ENCODE data around the gene LRRC17.

DNA sequence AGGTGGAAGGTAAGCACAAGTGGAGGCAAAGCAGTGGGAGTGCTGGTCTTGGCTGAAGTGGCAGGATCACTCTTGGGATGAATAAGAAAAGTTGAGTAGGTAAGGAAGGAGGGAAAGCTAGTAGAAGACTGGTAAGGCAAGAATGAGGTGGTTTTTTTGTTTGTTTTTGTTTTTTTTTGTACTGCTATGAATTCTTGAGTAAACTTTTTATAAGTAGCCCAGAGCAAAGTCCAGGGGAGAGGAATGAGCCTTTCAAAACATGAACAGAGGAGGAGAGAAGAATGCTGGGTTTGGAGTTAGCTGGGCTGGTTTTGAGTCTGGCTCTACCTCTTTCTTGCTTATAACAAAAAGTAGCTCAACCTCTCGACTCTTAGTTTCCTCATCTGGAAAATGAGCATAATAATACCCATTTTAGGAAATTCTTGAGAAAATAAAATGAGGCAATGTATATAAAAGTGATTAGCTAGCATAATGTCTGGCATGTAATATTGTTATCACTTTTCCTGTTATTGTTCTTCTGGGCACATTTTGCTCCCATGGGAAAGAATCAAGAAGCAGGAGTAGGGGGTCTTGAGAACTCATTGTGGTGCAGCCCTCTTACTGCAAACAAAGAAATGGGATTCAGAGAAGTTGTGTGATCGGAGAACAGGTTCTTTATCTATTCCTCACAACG is 24.1 kb upstream of the LRRC17 start:
- TF ChIP-seq, protein P1, sequence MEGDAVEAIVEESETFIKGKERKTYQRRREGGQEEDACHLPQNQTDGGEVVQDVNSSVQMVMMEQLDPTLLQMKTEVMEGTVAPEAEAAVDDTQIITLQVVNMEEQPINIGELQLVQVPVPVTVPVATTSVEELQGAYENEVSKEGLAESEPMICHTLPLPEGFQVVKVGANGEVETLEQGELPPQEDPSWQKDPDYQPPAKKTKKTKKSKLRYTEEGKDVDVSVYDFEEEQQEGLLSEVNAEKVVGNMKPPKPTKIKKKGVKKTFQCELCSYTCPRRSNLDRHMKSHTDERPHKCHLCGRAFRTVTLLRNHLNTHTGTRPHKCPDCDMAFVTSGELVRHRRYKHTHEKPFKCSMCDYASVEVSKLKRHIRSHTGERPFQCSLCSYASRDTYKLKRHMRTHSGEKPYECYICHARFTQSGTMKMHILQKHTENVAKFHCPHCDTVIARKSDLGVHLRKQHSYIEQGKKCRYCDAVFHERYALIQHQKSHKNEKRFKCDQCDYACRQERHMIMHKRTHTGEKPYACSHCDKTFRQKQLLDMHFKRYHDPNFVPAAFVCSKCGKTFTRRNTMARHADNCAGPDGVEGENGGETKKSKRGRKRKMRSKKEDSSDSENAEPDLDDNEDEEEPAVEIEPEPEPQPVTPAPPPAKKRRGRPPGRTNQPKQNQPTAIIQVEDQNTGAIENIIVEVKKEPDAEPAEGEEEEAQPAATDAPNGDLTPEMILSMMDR (IDR thresholded peaks at IDR 0.05) = no peak
- TF ChIP-seq POLR2AphosphoS5 (IDR thresholded peaks at IDR 0.05) (no peak), EP300 (IDR thresholded peaks at IDR 0.05) (no peak)
